ENCODE measurements around the gene C9orf152. TPM values are rescaled to one million over a fixed set of nuclear protein-coding genes. Genes with fewer than 3 reads are reported as not detected.
A peak's percentile ranks its signal among the peaks of the same experiment; 100 is the strongest.

The C9orf152 gene
- total and polyA plus RNA-seq, 10 of the 15 experiments (the other 5 are each of a cell fraction or from before 2014, with no cell fraction given) = 0.04 TPM; not detected in 9

- TF ChIP-seq, protein P1, sequence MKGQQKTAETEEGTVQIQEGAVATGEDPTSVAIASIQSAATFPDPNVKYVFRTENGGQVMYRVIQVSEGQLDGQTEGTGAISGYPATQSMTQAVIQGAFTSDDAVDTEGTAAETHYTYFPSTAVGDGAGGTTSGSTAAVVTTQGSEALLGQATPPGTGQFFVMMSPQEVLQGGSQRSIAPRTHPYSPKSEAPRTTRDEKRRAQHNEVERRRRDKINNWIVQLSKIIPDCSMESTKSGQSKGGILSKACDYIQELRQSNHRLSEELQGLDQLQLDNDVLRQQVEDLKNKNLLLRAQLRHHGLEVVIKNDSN (IDR thresholded peaks at IDR 0.05; ENCODE audit: borderline replicate concordance, extremely low read length, insufficient read depth, low read depth, low read length) = peak; percentile 51
- TF ChIP-seq SKIL (IDR thresholded peaks at IDR 0.05; ENCODE audit: low read depth, poor library complexity, severe bottlenecking) (peak; percentile 31), RELB (IDR thresholded peaks at IDR 0.05; ENCODE audit: low read depth) (no peak), NRF1 (conservative IDR thresholded peaks at IDR 0.05; ENCODE audit: low read depth, low read length) (no peak), SREBF2 (IDR thresholded peaks at IDR 0.05; ENCODE audit: low read length) (no peak), ZNF622 (IDR thresholded peaks at IDR 0.05) (no peak), JUND (IDR thresholded peaks at IDR 0.05; ENCODE audit: low read depth, low read length) (no peak), RUNX3 (IDR thresholded peaks at IDR 0.05; ENCODE audit: low read length) (peak; percentile 90), TARDBP (IDR thresholded peaks at IDR 0.05; ENCODE audit: borderline replicate concordance) (0 out of 2 replicates have a peak, but pooled peaks have one; percentile 18), BHLHE40 (IDR thresholded peaks at IDR 0.05; ENCODE audit: borderline replicate concordance in 1 of 2, low read depth in 2 of 2, low read length in 1 of 2) (peak; percentile 73 to 74; a peak in 3 of 4 replicates), CREM (IDR thresholded peaks at IDR 0.05; ENCODE audit: low read depth) (no peak)
- TF ChIP-seq, protein P2, sequence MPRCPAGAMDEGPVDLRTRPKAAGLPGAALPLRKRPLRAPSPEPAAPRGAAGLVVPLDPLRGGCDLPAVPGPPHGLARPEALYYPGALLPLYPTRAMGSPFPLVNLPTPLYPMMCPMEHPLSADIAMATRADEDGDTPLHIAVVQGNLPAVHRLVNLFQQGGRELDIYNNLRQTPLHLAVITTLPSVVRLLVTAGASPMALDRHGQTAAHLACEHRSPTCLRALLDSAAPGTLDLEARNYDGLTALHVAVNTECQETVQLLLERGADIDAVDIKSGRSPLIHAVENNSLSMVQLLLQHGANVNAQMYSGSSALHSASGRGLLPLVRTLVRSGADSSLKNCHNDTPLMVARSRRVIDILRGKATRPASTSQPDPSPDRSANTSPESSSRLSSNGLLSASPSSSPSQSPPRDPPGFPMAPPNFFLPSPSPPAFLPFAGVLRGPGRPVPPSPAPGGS (IDR thresholded peaks at IDR 0.05; ENCODE audit: borderline replicate concordance, insufficient read depth, low read depth, low read length, poor library complexity, severe bottlenecking) = no peak
- TF ChIP-seq, protein P3, sequence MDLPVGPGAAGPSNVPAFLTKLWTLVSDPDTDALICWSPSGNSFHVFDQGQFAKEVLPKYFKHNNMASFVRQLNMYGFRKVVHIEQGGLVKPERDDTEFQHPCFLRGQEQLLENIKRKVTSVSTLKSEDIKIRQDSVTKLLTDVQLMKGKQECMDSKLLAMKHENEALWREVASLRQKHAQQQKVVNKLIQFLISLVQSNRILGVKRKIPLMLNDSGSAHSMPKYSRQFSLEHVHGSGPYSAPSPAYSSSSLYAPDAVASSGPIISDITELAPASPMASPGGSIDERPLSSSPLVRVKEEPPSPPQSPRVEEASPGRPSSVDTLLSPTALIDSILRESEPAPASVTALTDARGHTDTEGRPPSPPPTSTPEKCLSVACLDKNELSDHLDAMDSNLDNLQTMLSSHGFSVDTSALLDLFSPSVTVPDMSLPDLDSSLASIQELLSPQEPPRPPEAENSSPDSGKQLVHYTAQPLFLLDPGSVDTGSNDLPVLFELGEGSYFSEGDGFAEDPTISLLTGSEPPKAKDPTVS (IDR thresholded peaks at IDR 0.05; ENCODE audit: low read depth, low read length) = no peak
- TF ChIP-seq, protein P4, sequence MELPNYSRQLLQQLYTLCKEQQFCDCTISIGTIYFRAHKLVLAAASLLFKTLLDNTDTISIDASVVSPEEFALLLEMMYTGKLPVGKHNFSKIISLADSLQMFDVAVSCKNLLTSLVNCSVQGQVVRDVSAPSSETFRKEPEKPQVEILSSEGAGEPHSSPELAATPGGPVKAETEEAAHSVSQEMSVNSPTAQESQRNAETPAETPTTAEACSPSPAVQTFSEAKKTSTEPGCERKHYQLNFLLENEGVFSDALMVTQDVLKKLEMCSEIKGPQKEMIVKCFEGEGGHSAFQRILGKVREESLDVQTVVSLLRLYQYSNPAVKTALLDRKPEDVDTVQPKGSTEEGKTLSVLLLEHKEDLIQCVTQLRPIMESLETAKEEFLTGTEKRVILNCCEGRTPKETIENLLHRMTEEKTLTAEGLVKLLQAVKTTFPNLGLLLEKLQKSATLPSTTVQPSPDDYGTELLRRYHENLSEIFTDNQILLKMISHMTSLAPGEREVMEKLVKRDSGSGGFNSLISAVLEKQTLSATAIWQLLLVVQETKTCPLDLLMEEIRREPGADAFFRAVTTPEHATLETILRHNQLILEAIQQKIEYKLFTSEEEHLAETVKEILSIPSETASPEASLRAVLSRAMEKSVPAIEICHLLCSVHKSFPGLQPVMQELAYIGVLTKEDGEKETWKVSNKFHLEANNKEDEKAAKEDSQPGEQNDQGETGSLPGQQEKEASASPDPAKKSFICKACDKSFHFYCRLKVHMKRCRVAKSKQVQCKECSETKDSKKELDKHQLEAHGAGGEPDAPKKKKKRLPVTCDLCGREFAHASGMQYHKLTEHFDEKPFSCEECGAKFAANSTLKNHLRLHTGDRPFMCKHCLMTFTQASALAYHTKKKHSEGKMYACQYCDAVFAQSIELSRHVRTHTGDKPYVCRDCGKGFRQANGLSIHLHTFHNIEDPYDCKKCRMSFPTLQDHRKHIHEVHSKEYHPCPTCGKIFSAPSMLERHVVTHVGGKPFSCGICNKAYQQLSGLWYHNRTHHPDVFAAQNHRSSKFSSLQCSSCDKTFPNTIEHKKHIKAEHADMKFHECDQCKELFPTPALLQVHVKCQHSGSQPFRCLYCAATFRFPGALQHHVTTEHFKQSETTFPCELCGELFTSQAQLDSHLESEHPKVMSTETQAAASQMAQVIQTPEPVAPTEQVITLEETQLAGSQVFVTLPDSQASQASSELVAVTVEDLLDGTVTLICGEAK (IDR thresholded peaks at IDR 0.05; ENCODE audit: borderline replicate concordance) = no peak
Measured at GRCh38 chr9:110156902-110157301, 51.1 kb downstream of the C9orf152 start (continued).

Data from GM12878 (cell line).